ENCODE results near the gene MBTPS2. TPM values are rescaled to one million over a fixed set of nuclear protein-coding genes. Genes with fewer than 3 reads are reported as not detected.
A peak's percentile ranks its signal among the peaks of the same experiment; 100 is the strongest.
"Not testable (repeated sequence)": the region's sequence is repeated elsewhere in the genome, so short reads cannot be mapped to it uniquely, and the experiment has no call there.

The MBTPS2 gene
- total RNA-seq, 1 experiment from 2014 or later: 5.2 TPM

- no peak for DNase-seq (ENCODE audit: low read depth)
Observed at GRCh38 chrX:21856504-21856903, 17.1 kb downstream of the MBTPS2 start.

GRCh38 chrX:21863241-21863640 lies 23.8 kb downstream of the MBTPS2 start:
- DNase-seq (ENCODE audit: low read depth): no peak

- no peak for DNase-seq (ENCODE audit: low read depth)
Observed at GRCh38 chrX:21865436-21865835, 26.0 kb downstream of the MBTPS2 start.

- no peak for DNase-seq (ENCODE audit: low read depth)
Observed at GRCh38 chrX:21870494-21870893, 31.1 kb downstream of the MBTPS2 start.

GRCh38 chrX:21873063-21873775 lies 33.8 kb downstream of the MBTPS2 start:
- DNase-seq (ENCODE audit: low read depth): no peak

GRCh38 chrX:21874182-21874581 lies 34.8 kb downstream of the MBTPS2 start:
- DNase-seq (ENCODE audit: low read depth): not testable (repeated sequence)

GRCh38 chrX:21875013-21875412 lies 35.6 kb downstream of the MBTPS2 start:
- DNase-seq (ENCODE audit: low read depth): no peak

- DNase-seq (ENCODE audit: low read depth): no peak
Observed at GRCh38 chrX:21881881-21882574, 42.6 kb downstream of the MBTPS2 start.

GRCh38 chrX:21883258-21883657 lies 43.8 kb downstream of the MBTPS2 start:
- no peak for DNase-seq (ENCODE audit: low read depth)

- no peak for DNase-seq (ENCODE audit: low read depth)
Observed at GRCh38 chrX:21885568-21885967, 46.2 kb downstream of the MBTPS2 start.

- no peak for DNase-seq (ENCODE audit: low read depth)
Observed at GRCh38 chrX:21905313-21905712, 65.9 kb downstream of the MBTPS2 start.

GRCh38 chrX:21905953-21906352 lies 66.5 kb downstream of the MBTPS2 start:
- DNase-seq (ENCODE audit: low read depth): no peak

- no peak for DNase-seq (ENCODE audit: low read depth)
Observed at GRCh38 chrX:21907260-21907659, 67.8 kb downstream of the MBTPS2 start.

- DNase-seq (ENCODE audit: low read depth): no peak
Observed at GRCh38 chrX:21911481-21911880, 72.1 kb downstream of the MBTPS2 start.

- no peak for DNase-seq (ENCODE audit: low read depth)
Observed at GRCh38 chrX:21912220-21912619, 72.8 kb downstream of the MBTPS2 start.

- no peak for DNase-seq (ENCODE audit: low read depth)
Observed at GRCh38 chrX:21912989-21913388, 73.6 kb downstream of the MBTPS2 start.

GRCh38 chrX:21926116-21926515 lies 86.7 kb downstream of the MBTPS2 start:
- no peak for DNase-seq (ENCODE audit: low read depth)

GRCh38 chrX:21926527-21927278 lies 87.3 kb downstream of the MBTPS2 start:
- DNase-seq (ENCODE audit: low read depth): peak; percentile 82

- no peak for DNase-seq (ENCODE audit: low read depth)
Observed at GRCh38 chrX:21929209-21929608, 89.8 kb downstream of the MBTPS2 start.

- DNase-seq (ENCODE audit: low read depth): no peak
Observed at GRCh38 chrX:21930986-21931385, 91.6 kb downstream of the MBTPS2 start.

GRCh38 chrX:21932292-21933002 lies 93.0 kb downstream of the MBTPS2 start:
- peak; percentile 81 for DNase-seq (ENCODE audit: low read depth)

- DNase-seq (ENCODE audit: low read depth): no peak
Observed at GRCh38 chrX:21933077-21933476, 93.7 kb downstream of the MBTPS2 start.
